Activated naive CD8-positive, alpha-beta T cell treated with anti-CD3 and anti-CD28 coated beads, Interleukin-2, amount 10 ng/mL, durations not matched to agents 7 days and 5 days (primary cell): Measurements from ENCODE around the gene TAMALIN. TPM values are rescaled to one million over a fixed set of nuclear protein-coding genes. Genes with fewer than 3 reads are reported as not detected.

ENCODE experiments used
- ATAC-seq: fragments of 150-1000 bp; cut with Tn5 transposase; one replicate; pipeline ENCODE4 v1.10.0; 2021; ENCODE audit warnings: low read depth, moderate library complexity
- POLR2A ChIA-PET: fragments of 350-600 bp; sonication (Branson Sonifier 250); formaldehyde crosslinking; loops from one replicate; lab custom pipeline; 2021; ENCODE audit warnings: antibody characterized with exemption; lab: Charles Lee
- DNase-seq: peaks from one replicate; pipeline ENCODE4 v3.0.0; 2021
- H3K27ac Mint-ChIP-seq: one replicate; pipeline ENCODE4 v1.8.0; 2022; ENCODE audit warnings: mild to moderate bottlenecking, mixed read lengths
- H3K27me3 Mint-ChIP-seq: one replicate; pipeline ENCODE4 v1.8.0; 2022; ENCODE audit warnings: mild to moderate bottlenecking, moderate library complexity, mixed read lengths
- H3K36me3 Mint-ChIP-seq: one replicate; pipeline ENCODE4 v1.8.0; 2021; ENCODE audit warnings: mild to moderate bottlenecking, mixed read lengths
- H3K4me1 Mint-ChIP-seq: one replicate; pipeline ENCODE4 v1.8.0; 2021; ENCODE audit warnings: mixed read lengths
- H3K4me3 Mint-ChIP-seq: one replicate; pipeline ENCODE4 v1.8.0; 2022; ENCODE audit warnings: mild to moderate bottlenecking, moderate library complexity, mixed read lengths
- H3K9me3 Mint-ChIP-seq: one replicate; pipeline ENCODE4 v1.8.0; 2021; ENCODE audit warnings: mixed read lengths
- total RNA-seq, 2 experiments: library from RNA; stranded (reverse); gene quantifications; one replicate each; pipeline ENCODE4 v1.2.3, GENCODE V29; 2021

Gene TAMALIN
- total RNA-seq, 2 experiments from 2014 or later, result 17.1 to 19.9 TPM

GRCh38 chr12:52023182-52023975 lies 16.6 kb downstream of the TAMALIN start:
- DNase-seq (peak; percentile 97), ATAC-seq (peak; percentile 55)
- H3K9me3 Mint-ChIP-seq, result no peaks in the 10 kb centered on the region
- peaks cover 30% of the 10 kb centered on the region for H3K4me1 Mint-ChIP-seq
- H3K27me3 Mint-ChIP-seq, result no peaks in the 10 kb centered on the region
- no peaks in the 10 kb centered on the region for H3K36me3 Mint-ChIP-seq
- peak overlapping the region; percentile 97 for H3K27ac Mint-ChIP-seq
- POLR2A ChIA-PET, result interaction anchor here (0.7 to 10.7 kb wide), 21 partner anchors 8 to 203 kb away, joined by 3 to 155 read pairs (median 4); partner anchors contain the start of genes ATG101, NR4A1 and TAMALIN
- peak overlapping the region; percentile 91 for H3K4me3 Mint-ChIP-seq

DNA sequence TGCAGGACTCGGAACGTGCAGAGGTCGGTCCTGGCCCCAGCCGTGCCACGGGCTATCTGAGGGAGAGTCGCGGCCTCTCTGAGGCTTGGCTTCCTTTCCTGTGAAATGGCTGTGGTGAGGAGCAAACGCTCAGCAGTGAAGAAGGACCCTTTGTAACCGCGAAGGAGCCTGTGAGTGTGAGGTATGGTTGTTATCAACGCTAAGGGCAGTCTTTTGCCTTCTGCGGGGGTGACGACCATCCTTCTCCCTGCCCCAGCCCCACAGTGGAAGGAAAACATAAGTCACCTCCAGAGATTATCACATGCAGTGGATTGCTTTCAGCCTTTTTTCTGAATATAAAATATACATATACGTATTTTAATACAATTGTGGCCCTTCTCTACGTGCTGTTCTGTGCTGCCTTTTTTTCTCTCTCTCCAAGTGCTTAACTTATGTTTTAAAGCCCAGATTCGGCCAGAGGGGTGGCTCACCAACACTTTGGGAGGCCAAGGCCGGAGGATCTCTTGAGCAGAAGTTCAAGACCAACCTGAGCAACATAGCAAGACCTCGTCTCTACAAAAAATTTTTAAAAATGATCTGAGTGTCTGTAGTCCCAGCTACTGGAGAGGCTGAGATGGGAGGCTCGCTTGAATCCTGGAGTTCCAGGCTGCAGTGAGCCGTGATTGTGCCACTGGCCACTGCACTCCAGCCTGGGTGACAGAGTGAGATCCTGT lies 17.4 kb downstream of the TAMALIN start:
- POLR2A ChIA-PET, result interaction anchor here (0.6 to 10.7 kb wide), 21 partner anchors 9 to 205 kb away, joined by 3 to 155 read pairs (median 7); partner anchors contain the start of genes ACVR1B, ATG101, NR4A1 and TAMALIN
- Mint-ChIP-seq H3K36me3 (no peaks in the 10 kb centered on the region), H3K27me3 (no peaks in the 10 kb centered on the region), H3K4me1 (peaks cover 30% of the 10 kb centered on the region), H3K4me3 (peak overlapping the region; percentile 91), H3K9me3 (no peaks in the 10 kb centered on the region), H3K27ac (peak overlapping the region; percentile 97)
- ATAC-seq (peak; percentile 7), DNase-seq (peak; percentile 51)

GRCh38 chr12:52024845-52025230 lies 18.1 kb downstream of the TAMALIN start:
- ATAC-seq, result peak; percentile 56
- Mint-ChIP-seq H3K9me3 (no peaks in the 10 kb centered on the region), H3K4me1 (peaks cover 30% of the 10 kb centered on the region), H3K4me3 (peak overlapping the region; percentile 91), H3K27ac (peak overlapping the region; percentile 97), H3K36me3 (no peaks in the 10 kb centered on the region), H3K27me3 (no peaks in the 10 kb centered on the region)
- POLR2A ChIA-PET, result interaction anchor here (0.6 to 10.7 kb wide), 24 partner anchors 8 to 206 kb away, joined by 3 to 155 read pairs (median 5); partner anchors contain the start of genes ACVR1B, ATG101, NR4A1 and TAMALIN
- DNase-seq, result peak; percentile 77

DNA sequence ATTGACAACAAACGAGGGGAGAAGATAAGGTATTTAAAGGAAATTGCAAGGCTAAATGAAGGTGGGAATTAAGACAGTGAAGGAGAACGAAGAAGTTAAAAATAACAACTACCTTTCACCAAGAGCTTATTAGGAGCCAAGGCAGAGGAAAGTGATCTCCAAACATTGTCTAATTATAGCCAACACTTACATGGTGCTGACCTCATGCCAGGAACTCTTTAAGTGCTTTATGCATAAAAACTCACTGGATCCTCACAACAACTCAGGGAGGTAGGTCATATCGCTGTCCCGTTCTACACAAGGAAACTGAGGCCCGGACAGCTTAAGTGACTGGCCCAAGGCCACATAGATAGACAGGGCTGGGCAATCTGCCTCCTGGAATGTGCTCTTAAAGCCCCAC lies 19.5 kb downstream of the TAMALIN start:
- no peaks in the 10 kb centered on the region for H3K9me3 Mint-ChIP-seq
- no peak for ATAC-seq
- no peaks in the 10 kb centered on the region for H3K27me3 Mint-ChIP-seq
- H3K4me3 Mint-ChIP-seq, result no peak overlapping the region
- peaks cover 18% of the 10 kb centered on the region for H3K4me1 Mint-ChIP-seq
- DNase-seq, result no peak
- POLR2A ChIA-PET, result interaction anchor here (1.2 to 10.7 kb wide), 9 partner anchors 8 to 140 kb away, joined by 3 to 155 read pairs (median 10); partner anchors contain the start of genes ATG101, NR4A1 and TAMALIN
- peak overlapping the region; percentile 97 for H3K27ac Mint-ChIP-seq
- no peaks in the 10 kb centered on the region for H3K36me3 Mint-ChIP-seq

- no peak for ATAC-seq
- Mint-ChIP-seq H3K36me3 (no peaks in the 10 kb centered on the region), H3K27me3 (no peaks in the 10 kb centered on the region), H3K4me1 (peaks cover 18% of the 10 kb centered on the region), H3K9me3 (no peaks in the 10 kb centered on the region), H3K4me3 (no peak overlapping the region), H3K27ac (no peak overlapping the region)
- no peak for DNase-seq
- POLR2A ChIA-PET, result interaction anchor here (1.3 to 4.3 kb wide), 3 partner anchors 13 to 24 kb away, joined by 4 to 28 read pairs (median 10); partner anchors contain the start of gene NR4A1
Observed at GRCh38 chr12:52027085-52027843, 20.5 kb downstream of the TAMALIN start.

DNA sequence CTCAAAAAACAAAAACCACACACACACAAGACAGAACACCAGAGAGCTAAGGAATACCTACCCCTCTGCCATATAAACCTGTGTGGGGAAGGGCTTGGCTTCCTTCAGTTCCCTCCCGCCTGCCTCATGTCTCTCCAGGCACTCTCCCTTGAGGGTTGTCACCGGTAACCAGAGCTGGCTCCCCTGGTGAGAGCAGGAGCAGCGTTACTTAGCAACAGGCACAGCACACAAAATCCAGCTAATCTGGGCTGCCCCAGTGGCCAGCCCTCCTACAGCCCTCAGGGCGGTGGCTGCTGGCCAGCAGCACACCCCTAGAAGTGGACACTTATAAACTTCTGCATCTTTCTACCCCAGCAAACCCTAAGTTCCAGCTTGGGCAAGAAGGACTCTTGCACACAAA lies 22.9 kb downstream of the TAMALIN start:
- POLR2A ChIA-PET, result interaction anchor here (0.9 kb wide), 1 partner anchor 40 kb away, joined by 4 read pairs; the partner anchor contains the start of gene ATG101
- Mint-ChIP-seq H3K4me3 (no peak overlapping the region), H3K36me3 (no peaks in the 10 kb centered on the region), H3K27me3 (no peaks in the 10 kb centered on the region), H3K9me3 (no peaks in the 10 kb centered on the region), H3K27ac (no peak overlapping the region), H3K4me1 (peaks cover 20% of the 10 kb centered on the region)
- DNase-seq, result no peak
- no peak for ATAC-seq

- H3K4me1 Mint-ChIP-seq, result peaks cover 16% of the 10 kb centered on the region
- ATAC-seq (peak; percentile 1), DNase-seq (no peak)
- H3K27ac Mint-ChIP-seq, result peak overlapping the region; percentile 64
- POLR2A ChIA-PET, result interaction anchor here (0.7 to 2.7 kb wide), 12 partner anchors 8 to 219 kb away, joined by 3 to 27 read pairs (median 4); partner anchors contain the start of genes ATG101 and NR4A1
- H3K27me3 Mint-ChIP-seq, result peaks cover 7% of the 10 kb centered on the region
- H3K9me3 Mint-ChIP-seq, result no peaks in the 10 kb centered on the region
- no peaks in the 10 kb centered on the region for H3K36me3 Mint-ChIP-seq
- peak overlapping the region; percentile 74 for H3K4me3 Mint-ChIP-seq
Observed at GRCh38 chr12:52032446-52032803, 25.7 kb downstream of the TAMALIN start.

DNA sequence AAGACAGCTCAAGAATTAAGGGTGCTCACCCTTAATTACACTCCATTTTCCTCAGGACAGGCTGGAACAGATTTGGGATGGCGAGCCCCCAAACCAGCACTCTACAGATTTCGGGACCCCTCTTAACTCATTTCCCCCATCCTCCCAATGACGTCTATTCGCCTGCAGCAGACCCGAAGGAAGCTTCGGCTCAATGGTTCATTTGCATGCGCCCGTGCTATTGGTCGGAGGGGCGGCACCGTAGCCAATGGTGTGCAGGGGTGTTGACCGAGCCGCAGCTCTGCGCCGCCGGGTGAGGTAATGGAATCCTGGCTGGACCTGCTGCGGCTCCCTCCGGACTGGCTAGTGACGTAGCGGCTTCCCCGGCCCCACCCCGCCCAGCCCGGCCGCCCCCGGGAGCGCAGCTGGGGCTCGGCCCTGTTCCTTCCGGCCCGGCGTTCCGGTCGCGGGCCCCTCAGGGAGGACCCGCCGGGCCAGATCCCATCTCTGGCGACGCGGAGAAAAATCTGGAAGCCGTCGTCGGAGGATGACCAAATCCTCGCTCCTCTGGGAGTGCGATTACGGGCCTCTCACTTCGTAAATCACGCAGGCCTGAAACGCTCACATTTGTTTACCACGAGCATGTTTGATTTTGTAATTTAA lies 26.2 kb downstream of the TAMALIN start:
- DNase-seq, result peak; percentile 88
- peak overlapping the region; percentile 64 for H3K27ac Mint-ChIP-seq
- peak; percentile 93 for ATAC-seq
- no peaks in the 10 kb centered on the region for H3K36me3 Mint-ChIP-seq
- H3K27me3 Mint-ChIP-seq, result peaks cover 7% of the 10 kb centered on the region
- H3K4me1 Mint-ChIP-seq, result peaks cover 16% of the 10 kb centered on the region
- POLR2A ChIA-PET, result interaction anchor here (0.7 to 2.7 kb wide), 11 partner anchors 8 to 50 kb away, joined by 3 to 27 read pairs (median 5); partner anchors contain the start of genes ATG101 and NR4A1
- no peaks in the 10 kb centered on the region for H3K9me3 Mint-ChIP-seq
- peak overlapping the region; percentile 78 for H3K4me3 Mint-ChIP-seq

DNA sequence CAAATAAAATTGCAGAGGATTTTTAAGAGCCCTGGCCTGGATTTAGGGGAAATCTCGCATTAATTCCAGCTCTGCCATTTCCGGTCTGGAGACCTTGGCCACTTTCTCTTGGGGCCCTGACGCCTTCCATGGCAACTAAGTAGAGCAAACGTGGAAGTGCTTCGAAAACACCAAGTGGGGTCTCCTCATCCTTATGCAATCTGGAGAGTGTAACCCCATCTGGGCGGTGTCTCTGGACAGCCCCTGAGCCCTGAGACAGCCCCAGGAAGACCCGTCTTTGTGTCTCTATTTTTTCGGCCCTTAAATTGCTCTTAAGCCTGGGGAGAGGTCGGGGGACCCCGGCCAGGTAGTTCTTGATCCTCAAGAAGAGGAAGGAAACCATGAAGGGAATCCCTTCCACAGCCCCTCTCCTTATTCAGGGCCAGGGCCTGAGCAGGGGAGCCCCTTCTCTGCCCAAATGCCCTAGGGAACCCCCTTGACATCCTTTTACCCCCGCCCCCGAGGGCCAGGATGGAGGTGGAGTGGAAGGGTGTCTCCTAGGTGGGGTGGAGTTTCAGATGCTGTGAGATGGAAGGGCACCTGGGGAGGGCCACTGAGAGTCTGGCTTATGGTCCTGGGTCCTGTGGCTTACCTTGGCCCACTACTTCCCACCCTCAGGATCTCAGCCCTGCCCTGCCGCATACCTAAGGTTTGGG lies 26.8 kb downstream of the TAMALIN start:
- no peaks in the 10 kb centered on the region for H3K9me3 Mint-ChIP-seq
- H3K4me3 Mint-ChIP-seq, result peak overlapping the region; percentile 78
- H3K27me3 Mint-ChIP-seq, result peaks cover 7% of the 10 kb centered on the region
- H3K27ac Mint-ChIP-seq, result peak overlapping the region; percentile 49
- POLR2A ChIA-PET, result interaction anchor here (0.9 to 2.7 kb wide), 8 partner anchors 10 to 50 kb away, joined by 3 to 27 read pairs (median 5); partner anchors contain the start of genes ATG101 and NR4A1
- DNase-seq (no peak), ATAC-seq (no peak)
- no peaks in the 10 kb centered on the region for H3K36me3 Mint-ChIP-seq
- peaks cover 19% of the 10 kb centered on the region for H3K4me1 Mint-ChIP-seq

DNA sequence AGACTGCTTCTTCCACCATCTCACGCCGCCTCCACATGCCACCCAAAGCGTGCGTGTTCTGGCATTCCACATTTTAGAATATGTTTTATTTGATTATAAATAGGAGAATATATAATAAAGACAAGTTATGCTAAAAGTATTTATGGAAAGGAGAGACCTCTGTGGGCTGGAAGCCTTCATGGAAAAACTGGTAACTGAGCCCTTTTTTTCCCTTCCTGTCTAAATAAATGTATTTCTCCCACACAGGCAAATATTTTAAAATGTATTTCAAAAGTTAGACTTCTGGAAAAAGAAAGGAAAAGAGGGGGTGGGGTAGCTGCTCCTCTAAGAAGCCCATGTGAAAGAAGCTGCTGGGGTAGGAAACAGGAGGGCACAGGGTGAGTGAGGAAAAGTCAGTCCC lies 28.4 kb downstream of the TAMALIN start:
- POLR2A ChIA-PET, result interaction anchor here (0.7 kb wide), 1 partner anchor 9 kb away, joined by 3 read pairs; no protein-coding TSS in a partner anchor
- ATAC-seq (no peak), DNase-seq (no peak)
- Mint-ChIP-seq H3K36me3 (no peaks in the 10 kb centered on the region), H3K4me3 (no peak overlapping the region), H3K4me1 (peaks cover 20% of the 10 kb centered on the region), H3K27me3 (peaks cover 7% of the 10 kb centered on the region), H3K27ac (no peak overlapping the region), H3K9me3 (no peaks in the 10 kb centered on the region)

DNA sequence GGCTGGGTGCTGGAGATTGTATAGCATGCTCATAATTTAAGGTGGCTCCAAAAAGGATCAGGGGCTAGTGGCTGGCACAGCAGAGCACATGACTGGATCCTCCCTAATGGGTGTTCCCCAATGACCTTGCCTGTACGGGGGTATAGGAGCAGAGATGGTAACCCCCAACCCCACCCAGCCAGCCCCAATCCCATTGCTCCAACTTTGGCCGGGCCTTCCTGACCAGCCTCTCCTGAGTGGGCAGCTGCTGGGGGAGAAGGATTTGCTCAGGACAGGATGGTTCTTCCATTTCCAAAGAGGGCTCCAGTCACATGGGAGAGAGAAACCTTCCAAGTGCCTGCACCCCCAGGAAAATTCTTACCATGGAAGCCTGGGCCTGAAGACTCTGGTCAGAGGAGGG lies 29.2 kb downstream of the TAMALIN start:
- peaks cover 21% of the 10 kb centered on the region for H3K4me1 Mint-ChIP-seq
- H3K4me3 Mint-ChIP-seq, result peak overlapping the region; percentile 60
- no peak overlapping the region for H3K27ac Mint-ChIP-seq

More for the DNA sequence above, 29.2 kb downstream of the TAMALIN start:
- DNase-seq, result no peak
- H3K9me3 Mint-ChIP-seq, result no peaks in the 10 kb centered on the region
- POLR2A ChIA-PET, result interaction anchor here (1.1 to 3.6 kb wide), 5 partner anchors 10 to 81 kb away, joined by 3 to 20 read pairs (median 5); partner anchors contain the start of genes ATG101 and NR4A1
- no peak for ATAC-seq
- peaks cover 10% of the 10 kb centered on the region for H3K27me3 Mint-ChIP-seq
- H3K36me3 Mint-ChIP-seq, result no peaks in the 10 kb centered on the region
